DMS153 (cell line): ENCODE measurements around the gene ABCA7.

Experiments used
- DNase-seq: peaks from one replicate; lab custom pipeline; 2025; lab: John Stamatoyannopoulos, UW

The ABCA7 gene

DNA sequence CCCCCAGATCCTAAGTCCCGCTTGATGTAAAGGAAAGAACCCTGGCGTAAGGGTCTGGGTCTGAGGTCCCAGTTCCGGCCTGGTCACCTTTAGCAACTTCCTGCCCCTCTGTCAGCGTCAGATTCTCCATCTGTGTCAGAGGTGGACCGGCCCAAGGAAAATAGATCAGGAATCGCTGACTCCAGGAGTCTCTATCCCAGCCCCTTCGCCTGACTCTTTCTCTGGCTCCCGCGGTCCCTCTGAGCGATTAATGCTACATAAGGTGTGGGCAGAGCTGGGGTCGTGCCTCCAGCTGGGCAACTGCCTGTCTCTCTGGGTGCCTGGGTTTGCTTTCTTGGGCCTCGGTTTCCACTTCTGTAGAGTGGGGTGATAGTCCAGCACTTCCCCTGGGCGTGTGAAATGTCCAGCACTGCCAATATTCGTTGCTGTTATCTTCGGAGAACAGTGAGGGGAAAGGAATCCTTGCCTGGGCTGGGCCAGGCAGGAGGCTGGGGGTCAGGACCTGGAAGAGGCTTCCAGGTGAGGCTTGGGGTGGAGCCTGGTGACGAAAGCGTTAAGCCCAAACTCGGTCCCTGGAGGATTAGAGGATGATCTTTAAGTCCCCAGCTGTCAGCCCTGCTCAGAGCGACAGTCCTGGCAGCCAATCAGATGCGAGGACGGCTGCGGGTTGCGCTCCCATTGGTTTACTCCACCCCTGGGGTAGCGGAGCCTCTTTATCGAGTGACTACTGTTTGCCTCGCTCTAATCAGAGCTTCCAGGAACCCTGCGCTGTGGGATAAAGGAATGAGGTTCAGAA lies 767 bp downstream of the ABCA7 start:
- peak; percentile 68 for DNase-seq

DNA sequence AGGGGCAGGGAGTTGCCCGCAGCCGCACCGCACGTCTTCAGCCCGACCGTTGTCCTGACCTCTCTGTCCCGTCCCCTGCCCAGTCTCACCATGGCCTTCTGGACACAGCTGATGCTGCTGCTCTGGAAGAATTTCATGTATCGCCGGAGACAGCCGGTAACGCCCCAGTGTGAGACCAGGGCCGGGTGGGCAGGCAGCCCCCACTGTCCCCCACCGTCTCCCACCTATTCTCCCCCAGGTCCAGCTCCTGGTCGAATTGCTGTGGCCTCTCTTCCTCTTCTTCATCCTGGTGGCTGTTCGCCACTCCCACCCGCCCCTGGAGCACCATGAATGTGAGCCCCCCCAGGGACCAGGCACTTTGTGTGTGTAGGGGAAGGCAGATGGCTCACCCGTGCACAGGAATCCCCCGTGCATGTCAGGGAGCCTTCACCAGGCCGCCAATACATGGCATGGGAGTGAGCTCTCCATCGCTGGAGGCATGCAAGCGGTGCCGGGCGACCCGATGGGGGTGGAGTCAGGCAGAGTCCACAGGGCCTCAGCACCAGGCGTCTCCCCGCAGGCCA lies 1.4 kb downstream of the ABCA7 start:
- DNase-seq, result no peak

DNA sequence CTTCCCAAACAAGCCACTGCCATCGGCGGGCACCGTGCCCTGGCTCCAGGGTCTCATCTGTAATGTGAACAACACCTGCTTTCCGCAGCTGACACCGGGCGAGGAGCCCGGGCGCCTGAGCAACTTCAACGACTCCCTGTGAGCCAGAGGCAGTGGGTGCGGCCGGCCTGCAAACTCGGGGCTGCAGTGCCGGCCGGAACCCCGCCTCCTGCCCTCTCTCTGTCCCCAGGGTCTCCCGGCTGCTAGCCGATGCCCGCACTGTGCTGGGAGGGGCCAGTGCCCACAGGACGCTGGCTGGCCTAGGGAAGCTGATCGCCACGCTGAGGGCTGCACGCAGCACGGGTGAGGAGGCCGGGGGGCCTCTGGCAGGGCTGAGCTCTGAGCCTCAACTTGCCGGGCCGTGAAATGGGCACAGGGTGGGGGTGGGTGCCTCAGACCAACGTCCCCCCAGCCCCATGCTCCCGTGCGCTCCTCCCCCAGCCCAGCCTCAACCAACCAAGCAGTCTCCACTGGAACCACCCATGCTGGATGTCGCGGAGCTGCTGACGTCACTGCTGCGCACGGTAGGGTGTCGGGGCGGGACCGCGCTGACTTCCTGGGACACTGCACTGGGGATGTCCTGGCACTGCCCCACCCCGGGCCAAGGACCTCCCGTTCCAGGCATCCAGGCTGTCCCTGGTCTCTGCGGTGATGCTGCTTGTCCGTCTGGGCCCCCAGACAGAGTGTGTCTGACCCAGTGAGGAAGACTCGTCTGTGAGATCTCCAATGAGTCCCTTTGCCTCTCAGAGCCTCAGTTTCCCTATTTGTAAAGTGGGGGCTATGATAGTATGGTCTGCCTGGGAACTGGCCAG lies 2.2 kb downstream of the ABCA7 start:
- DNase-seq, result no peak

DNA sequence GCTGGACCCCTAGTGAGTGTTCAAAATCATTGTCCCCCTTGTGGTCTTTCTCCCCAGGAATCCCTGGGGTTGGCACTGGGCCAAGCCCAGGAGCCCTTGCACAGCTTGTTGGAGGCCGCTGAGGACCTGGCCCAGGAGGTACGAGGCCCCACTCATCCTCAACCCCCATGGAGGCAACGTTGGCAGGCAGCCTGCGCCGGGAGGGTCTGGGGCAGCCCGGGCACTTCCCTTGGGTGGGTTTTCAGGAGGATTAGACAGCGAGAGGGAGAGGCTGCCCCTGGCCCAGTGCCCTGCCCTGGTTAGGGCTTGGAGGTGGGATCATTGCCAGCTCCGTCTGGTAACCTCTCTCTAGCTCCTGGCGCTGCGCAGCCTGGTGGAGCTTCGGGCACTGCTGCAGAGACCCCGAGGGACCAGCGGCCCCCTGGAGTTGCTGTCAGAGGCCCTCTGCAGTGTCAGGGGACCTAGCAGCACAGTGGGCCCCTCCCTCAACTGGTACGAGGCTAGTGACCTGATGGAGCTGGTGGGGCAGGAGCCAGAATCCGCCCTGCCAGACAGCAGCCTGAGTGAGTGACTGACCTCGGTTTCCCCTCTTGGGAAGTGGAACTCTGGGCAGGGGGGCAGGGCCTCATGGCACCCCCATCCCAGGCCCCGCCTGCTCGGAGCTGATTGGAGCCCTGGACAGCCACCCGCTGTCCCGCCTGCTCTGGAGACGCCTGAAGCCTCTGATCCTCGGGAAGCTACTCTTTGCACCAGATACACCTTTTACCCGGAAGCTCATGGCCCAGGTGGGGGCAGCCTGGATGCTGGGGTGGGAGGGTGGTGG lies 3.0 kb downstream of the ABCA7 start:
- no peak for DNase-seq

DNA sequence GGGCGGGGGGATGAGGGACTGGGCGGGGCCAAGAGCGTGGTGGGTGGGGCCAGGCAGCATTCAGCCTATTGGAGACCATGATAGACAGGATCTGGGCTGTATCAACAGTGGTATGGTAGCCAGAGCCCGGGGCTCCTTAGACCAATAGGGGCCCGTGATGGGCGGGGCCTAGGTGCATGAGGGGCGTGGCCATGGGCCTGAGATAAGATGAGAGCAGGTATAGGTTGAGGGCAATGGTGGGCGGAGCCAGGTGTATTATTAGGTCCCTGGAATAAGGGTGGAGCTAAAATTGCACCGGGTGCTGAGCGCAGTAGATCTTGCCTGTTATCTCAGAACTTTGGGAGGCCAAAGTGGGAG lies 5.3 kb downstream of the ABCA7 start:
- DNase-seq, result no peak

DNA sequence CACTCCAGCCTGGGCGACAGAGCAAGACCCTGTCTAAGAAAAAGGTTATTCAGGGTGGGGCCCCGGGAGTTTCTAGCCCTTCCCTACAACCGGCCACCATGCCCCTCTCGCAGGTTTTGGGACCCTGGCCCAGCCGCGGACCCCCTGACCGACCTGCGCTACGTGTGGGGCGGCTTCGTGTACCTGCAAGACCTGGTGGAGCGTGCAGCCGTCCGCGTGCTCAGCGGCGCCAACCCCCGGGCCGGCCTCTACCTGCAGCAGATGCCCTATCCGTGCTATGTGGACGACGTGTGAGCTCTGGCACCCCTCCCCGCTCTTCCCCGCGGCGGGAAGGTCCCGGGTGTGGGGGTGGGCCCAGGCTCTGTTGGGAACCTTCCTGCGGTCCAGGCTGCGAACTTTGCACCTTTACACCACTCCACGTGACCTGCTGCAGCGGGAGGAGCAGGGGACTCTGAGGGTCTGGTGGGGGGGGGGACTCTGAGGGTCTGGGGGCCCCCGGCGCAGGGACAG lies 6.3 kb downstream of the ABCA7 start:
- no peak for DNase-seq

DNA sequence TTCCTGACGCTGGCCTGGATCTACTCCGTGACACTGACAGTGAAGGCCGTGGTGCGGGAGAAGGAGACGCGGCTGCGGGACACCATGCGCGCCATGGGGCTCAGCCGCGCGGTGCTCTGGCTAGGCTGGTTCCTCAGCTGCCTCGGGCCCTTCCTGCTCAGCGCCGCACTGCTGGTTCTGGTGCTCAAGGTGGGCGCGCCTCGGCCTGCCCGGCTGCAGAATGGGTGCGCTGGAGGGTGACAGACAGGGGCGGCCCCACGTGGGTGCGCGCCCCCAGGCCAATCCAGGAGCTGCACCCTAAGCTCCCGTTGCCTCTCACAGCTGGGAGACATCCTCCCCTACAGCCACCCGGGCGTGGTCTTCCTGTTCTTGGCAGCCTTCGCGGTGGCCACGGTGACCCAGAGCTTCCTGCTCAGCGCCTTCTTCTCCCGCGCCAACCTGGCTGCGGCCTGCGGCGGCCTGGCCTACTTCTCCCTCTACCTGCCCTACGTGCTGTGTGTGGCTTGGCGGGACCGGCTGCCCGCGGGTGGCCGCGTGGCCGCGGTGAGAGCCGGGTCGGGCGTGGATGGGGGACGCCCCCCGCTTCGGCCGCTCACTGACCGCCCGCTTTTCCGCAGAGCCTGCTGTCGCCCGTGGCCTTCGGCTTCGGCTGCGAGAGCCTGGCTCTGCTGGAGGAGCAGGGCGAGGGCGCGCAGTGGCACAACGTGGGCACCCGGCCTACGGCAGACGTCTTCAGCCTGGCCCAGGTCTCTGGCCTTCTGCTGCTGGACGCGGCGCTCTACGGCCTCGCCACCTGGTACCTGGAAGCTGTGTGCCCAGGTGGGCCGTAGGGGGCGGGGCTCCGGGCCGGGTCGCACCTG lies 7.2 kb downstream of the ABCA7 start:
- no peak for DNase-seq

DNA sequence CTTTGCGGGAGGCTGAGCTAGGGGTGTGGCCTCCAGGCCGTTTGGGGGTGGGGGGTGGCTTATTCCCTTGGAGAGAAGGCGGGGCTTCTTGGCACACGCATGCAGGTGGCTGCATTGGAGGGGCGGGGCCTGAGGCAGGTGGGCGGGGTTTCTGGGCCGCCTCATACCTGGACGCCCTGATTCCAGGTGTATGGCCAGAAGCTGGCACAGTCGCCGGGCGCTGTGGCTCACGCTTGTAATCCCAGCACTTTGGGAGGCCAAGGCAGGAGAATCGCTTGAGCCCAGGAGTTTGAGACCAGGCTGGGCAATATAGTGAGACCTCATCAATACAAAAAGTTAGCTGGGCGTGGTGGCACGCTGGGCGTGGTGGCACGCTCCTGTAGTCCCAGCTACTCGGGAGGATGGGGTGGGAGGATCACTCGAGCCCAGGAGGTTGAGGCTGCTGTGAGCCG lies 7.8 kb downstream of the ABCA7 start:
- no peak for DNase-seq

DNA sequence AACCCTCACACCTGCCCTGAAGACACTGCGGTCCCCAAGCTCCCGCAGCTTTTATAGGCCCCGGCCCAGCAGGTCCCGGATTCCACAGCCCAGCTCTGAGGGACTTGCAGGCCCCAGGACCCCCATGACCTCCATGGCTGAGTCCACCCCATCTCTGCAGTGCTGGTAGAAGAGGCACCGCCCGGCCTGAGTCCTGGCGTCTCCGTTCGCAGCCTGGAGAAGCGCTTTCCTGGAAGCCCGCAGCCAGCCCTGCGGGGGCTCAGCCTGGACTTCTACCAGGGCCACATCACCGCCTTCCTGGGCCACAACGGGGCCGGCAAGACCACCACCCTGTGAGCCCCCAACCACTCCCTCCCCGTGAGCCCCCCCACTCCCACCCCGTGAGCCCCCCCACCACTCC lies 9.2 kb downstream of the ABCA7 start:
- no peak for DNase-seq

DNA sequence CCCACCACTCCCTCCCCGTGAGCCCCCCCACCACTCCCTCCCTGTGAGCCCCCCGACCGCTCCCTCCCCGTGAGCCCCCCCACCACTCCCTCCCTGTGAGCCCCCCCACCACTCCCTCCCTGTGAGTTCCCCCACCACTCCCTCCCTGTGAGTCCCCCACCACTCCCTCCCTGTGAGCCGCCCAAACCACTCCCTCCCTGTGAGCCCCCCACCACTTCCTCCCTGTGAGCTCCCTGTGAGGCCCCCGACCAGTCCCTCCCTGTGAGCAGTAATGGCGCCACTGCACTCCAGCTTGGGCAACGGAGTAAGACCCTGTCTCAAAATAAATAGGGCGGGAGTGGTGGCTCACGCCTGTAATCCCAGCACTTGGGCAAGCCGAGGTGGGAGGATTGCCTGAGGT lies 9.9 kb downstream of the ABCA7 start:
- DNase-seq, result no peak

DNA sequence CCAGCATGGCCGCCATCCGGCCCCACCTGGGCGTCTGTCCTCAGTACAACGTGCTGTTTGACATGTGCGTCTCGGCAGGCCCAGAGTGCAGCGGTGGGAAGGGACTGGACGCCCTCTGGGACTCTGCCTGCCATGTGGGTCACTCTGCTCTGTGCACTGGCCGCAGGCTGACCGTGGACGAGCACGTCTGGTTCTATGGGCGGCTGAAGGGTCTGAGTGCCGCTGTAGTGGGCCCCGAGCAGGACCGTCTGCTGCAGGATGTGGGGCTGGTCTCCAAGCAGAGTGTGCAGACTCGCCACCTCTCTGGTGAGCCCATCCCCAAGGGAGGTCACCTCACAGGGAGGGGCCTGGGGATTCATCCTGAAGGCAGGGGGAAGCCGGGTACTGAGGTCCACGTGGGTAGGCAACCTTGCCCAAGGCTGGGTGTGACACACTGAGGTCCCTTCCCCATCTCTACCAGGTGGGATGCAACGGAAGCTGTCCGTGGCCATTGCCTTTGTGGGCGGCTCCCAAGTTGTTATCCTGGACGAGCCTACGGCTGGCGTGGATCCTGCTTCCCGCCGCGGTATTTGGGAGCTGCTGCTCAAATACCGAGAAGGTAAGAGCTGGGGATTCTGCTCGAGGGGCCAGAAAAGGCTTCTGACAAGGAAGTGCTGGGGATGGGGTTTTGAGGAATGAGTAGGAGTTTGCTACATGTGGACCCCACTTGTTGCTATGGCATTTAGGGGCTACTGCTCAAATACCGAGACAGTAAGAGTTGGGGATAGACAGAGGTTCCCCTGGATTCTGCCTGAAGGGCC lies 11.3 kb downstream of the ABCA7 start:
- DNase-seq, result no peak

DNA sequence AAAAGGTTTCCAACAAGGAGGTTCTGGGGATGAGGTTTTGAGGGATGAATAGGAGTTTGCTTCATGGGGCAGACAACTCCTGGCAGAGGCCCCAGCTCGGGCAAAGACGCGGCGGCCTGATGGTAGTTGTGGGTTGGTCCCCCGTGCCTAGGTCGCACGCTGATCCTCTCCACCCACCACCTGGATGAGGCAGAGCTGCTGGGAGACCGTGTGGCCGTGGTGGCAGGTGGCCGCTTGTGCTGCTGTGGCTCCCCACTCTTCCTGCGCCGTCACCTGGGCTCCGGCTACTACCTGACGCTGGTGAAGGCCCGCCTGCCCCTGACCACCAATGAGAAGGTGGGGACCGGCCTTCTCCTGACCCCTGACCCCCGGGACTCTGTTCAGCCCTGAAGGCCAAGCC lies 11.9 kb downstream of the ABCA7 start:
- no peak for DNase-seq

DNA sequence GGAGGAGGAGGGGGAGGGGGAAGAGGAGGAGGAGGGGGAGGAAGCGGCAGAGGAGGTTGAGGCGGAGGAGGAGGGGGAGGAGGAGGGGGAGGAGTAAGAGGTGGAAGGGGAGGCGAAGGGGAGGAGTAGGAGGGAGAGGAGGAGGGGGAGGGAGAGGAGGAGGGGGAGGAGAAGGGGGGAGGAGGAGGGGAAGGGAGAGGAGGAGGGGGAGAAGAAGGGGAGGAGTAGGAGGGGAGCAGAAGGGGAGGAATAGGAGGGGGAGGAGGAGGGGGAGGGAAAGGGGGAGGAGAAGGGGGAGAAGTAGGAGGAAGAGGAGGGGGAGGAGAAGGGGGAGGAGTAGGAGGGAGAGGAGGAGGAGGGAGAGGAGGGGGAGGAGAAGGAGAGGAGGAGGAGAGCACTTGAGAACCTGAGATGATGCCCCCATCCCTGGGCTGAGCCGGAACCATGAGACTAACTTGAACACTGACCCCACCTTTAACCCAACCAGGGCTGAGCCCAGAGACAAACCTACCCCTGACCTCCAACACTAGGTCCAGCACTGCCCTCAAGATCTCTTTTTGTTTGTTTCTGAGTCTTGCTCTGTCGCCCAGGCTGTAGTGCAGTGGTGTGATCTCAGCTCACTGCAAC lies 12.6 kb downstream of the ABCA7 start:
- DNase-seq, result no peak

DNA sequence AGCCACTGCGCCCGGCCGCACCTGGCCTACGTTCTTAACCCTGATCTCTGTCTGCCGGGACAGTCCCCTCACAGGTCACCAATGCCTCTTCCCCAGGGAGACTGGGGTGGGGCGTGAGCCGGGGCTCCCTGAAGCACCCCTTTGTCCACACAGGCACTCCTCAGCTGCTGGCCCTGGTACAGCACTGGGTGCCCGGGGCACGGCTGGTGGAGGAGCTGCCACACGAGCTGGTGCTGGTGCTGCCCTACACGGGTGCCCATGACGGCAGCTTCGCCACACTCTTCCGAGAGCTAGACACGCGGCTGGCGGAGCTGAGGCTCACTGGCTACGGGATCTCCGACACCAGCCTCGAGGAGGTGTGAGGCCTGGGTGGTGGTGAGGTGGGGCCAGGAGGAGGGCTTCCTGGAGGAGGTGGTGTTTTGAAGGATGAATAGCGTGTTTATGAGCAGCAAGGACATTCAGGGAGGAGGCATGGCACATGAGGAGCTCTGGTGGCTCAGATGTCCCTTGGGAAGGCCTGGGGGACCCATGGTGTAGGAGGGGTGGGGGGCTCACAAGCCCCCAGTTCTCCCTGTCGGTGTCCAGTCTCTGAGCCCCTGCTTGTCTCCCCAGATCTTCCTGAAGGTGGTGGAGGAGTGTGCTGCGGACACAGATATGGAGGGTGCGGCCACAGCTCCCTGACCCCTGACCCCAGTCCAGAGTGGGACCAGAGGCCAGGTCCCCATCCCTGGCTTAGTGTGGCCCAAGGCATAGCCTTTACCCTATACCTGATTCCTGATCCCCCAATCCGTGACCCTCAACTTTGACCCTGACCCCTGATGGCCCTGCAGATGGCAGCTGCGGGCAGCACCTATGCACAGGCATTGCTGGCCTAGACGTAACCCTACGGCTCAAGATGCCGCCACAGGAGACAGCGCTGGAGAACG lies 13.5 kb downstream of the ABCA7 start:
- DNase-seq, result no peak

DNA sequence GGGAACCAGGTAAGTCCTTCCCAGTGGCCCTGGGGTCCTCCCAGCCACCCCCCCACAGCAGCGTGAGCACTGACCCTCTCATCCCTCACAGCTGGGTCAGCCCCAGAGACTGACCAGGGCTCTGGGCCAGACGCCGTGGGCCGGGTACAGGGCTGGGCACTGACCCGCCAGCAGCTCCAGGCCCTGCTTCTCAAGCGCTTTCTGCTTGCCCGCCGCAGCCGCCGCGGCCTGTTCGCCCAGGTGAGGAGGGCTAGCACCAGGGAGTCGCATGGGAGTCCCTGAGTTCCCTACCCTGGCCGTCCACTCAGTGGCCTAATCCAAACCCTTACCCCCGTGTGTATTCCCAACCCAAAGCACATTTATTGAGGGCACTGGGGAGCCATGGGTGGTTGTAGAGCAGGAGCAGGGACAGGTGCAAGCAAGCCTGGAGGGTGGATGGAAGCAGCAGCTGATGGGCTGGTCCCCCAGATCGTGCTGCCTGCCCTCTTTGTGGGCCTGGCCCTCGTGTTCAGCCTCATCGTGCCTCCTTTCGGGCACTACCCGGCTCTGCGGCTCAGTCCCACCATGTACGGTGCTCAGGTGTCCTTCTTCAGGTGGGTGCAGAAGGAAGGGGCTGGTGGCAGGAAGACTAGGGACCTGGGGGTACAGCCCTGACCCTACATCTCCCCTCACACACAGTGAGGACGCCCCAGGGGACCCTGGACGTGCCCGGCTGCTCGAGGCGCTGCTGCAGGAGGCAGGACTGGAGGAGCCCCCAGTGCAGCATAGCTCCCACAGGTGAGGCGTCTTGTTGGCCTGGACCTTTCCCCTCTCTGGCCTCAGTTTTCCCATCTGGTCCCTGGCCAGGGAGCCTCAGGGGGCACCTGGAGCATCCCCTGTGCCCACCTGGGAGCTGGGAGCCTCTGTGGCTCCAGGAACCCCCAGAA lies 14.5 kb downstream of the ABCA7 start:
- DNase-seq, result no peak

DNA sequence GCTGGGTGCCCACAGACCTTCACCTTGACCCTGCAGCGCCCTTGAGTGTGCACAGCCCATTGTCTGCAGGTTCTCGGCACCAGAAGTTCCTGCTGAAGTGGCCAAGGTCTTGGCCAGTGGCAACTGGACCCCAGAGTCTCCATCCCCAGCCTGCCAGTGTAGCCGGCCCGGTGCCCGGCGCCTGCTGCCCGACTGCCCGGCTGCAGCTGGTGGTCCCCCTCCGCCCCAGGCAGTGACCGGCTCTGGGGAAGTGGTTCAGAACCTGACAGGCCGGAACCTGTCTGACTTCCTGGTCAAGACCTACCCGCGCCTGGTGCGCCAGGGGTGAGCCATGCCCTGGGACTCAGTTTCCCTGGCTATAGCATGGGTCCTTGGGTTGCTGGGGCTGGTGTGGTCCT lies 15.1 kb downstream of the ABCA7 start:
- no peak for DNase-seq

DNA sequence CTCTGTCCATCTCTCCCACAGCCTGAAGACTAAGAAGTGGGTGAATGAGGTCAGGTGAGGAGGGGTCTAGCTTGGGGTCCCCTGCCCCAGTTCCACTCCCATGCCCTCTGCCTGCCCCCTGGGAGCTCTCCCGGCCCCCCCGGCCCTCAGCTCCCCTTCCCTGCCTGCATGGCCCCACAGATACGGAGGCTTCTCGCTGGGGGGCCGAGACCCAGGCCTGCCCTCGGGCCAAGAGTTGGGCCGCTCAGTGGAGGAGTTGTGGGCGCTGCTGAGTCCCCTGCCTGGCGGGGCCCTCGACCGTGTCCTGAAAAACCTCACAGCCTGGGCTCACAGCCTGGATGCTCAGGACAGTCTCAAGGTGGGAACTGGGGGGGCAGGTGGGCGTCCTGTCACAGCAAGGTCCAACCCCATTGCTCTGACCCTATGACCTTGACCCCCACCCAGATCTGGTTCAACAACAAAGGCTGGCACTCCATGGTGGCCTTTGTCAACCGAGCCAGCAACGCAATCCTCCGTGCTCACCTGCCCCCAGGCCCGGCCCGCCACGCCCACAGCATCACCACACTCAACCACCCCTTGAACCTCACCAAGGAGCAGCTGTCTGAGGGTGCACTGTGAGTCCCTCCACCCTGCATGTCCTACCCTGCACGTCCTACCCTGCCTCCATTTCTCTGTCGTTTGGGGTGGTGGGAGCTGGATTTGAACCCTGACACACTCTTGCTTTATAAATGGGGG lies 16.1 kb downstream of the ABCA7 start:
- DNase-seq, result no peak
